ENCODE results near the gene CIB4.
A peak's percentile ranks its signal among the peaks of the same experiment; 100 is the strongest.

The CIB4 gene

DNA sequence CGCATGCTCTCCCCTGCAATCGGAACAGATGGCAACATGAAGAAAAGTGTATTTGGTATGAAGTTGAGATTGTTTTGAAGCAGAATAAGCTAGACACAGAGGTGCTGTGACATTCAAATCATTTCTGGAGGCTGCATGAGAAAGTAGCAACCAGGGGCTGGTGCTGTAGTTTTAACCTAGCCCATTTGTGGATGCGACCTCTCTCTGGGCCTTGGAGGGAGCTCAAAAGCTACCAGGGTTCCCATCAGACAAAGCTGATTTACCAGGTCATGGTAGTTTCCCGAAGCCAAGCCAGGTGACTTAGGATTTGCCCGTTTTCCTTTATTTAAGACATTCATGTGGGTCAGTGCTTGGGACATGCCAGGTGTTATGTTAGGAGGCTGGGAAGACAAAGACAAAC lies 77.5 kb downstream of the CIB4 start:
- in situ Hi-C loops (cut with HindIII; ENCODE audit: low pct_ligation_motif_present, low sequenced_read_pairs), result no loop called here
- Histone ChIP-seq H3K36me3 (replicated peaks) (no peaks in the 10 kb centered on the region), H3K27me3 (replicated peaks) (peaks cover 81% of the 10 kb centered on the region), H3K27ac (no peak overlapping the region), H3K4me3 (ENCODE audit: low read depth, low read length) (no peak overlapping the region)
- DNase-seq, result no peak
- TF ChIP-seq, protein P1, sequence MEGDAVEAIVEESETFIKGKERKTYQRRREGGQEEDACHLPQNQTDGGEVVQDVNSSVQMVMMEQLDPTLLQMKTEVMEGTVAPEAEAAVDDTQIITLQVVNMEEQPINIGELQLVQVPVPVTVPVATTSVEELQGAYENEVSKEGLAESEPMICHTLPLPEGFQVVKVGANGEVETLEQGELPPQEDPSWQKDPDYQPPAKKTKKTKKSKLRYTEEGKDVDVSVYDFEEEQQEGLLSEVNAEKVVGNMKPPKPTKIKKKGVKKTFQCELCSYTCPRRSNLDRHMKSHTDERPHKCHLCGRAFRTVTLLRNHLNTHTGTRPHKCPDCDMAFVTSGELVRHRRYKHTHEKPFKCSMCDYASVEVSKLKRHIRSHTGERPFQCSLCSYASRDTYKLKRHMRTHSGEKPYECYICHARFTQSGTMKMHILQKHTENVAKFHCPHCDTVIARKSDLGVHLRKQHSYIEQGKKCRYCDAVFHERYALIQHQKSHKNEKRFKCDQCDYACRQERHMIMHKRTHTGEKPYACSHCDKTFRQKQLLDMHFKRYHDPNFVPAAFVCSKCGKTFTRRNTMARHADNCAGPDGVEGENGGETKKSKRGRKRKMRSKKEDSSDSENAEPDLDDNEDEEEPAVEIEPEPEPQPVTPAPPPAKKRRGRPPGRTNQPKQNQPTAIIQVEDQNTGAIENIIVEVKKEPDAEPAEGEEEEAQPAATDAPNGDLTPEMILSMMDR (IDR thresholded peaks at IDR 0.05; ENCODE audit: low read depth, low read length, missing control alignments), result no peak

DNA sequence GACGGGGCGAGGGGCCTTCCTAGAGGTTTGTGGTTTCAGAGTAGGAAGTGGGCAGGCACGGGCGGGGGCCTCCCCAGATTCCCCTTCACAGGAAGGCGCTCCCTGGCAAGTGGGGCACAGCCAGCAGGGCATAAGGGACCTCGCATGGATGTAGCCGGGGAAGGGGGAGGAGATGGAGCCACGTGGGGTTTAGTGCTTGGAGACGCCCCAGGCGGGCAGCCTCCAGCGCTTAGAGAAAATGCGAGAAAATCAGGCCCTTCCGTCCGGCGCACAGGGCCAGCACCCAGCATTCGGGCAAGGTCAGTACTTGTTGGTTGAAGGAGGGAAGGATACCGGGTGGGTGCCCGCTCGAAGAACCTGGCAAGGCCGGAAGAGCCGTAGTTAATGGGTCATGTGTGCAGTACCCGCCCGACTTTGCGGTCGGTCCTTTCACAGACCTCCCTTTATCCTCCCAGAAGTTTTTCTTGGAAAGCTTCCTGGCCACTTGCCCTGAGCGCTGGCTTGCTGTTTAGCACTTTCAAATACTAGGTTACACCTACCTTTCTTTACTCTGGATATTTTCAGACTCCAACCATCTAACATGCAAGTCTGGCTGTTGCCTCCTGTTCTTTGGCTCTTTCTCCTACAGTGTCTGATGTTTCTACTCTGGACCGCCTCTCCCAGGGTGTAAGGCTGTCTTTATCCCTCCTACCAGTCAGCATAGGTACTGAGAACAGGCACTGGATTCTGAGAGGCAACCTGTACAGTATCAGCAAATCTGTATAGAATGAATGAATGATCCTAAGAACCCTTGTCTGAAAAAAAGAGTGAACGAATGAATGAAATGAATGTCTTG lies 78.1 kb downstream of the CIB4 start:
- Histone ChIP-seq H3K27me3 (replicated peaks) (peaks cover 87% of the 10 kb centered on the region), H3K4me3 (ENCODE audit: low read depth, low read length) (peak overlapping the region; percentile 29), H3K36me3 (replicated peaks) (no peaks in the 10 kb centered on the region), H3K27ac (no peak overlapping the region)
- in situ Hi-C loops (cut with HindIII; ENCODE audit: low pct_ligation_motif_present, low sequenced_read_pairs), result no loop called here
- DNase-seq, result no peak
- TF ChIP-seq, protein P1 (IDR thresholded peaks at IDR 0.05; ENCODE audit: low read depth, low read length, missing control alignments), result no peak

DNA sequence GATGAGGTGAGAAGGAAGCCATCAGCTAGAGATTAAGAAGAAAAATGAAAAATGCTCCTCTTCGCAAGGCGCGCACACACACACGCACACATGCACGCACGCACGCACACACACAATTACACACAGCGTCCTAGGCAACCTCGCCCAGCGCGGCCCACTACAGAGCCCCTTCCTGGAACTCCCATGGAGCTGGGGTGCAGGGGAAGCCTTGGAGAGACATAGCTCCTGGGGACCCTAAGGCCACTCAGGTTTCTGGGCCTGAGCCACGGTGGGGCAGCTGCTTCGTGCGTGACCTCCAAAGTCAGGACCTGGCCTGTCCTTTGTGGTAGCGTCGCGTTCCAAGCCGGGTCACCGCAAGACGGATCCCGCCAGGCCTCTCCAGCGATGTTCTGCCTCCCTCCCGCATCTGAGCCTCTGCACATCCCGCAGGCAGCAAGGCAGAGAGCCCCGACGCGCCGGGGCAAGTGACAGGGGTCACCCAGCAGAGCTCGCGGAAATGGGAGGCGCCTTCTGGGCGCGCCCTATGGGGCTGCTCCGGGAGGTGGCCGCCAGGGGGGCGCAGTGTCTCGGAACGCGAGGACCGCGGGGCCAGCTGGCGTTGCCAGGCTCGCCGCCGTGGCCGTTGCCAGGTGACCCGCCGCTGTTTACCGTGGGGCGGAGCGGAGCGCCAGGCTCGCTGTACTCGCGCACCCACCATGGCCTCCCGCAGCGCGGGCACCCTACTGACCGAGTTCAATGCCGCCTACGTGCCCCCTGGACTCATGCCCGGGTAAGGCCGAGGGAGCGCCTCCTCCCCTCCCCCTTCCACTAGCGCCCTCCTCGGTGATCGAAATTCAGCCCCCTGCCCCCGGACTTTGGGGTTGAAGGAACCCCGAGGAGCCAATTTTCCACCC lies 79.0 kb downstream of the CIB4 start:
- TF ChIP-seq, protein P1 (IDR thresholded peaks at IDR 0.05; ENCODE audit: low read depth, low read length, missing control alignments), result peak; percentile 37
- Histone ChIP-seq H3K27me3 (replicated peaks) (peaks cover 80% of the 10 kb centered on the region), H3K27ac (no peak overlapping the region), H3K4me3 (ENCODE audit: low read depth, low read length) (peak overlapping the region; percentile 29), H3K36me3 (replicated peaks) (no peaks in the 10 kb centered on the region)
- in situ Hi-C loops (cut with HindIII; ENCODE audit: low pct_ligation_motif_present, low sequenced_read_pairs), result no loop called here
- DNase-seq, result no peak

DNA sequence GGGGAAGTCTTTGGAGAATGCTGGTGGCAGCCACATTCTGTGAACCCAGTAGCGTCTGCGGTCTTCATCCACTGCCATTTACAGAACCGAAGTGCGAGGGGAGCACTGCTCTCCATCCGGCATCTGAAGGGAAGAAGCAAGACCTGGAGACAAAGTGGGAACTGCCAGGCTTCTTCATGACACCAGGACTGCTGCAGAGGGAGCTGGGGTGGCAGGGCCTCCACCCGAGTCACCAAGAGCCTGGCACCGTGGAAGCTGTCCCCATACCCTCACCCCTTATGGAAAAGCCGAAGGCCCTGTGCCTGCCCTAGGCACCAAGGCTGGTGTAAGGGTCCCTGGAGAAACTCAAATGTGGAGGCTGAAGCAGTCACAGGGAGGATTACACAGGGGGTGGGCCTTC lies 79.8 kb downstream of the CIB4 start:
- no peak overlapping the region for H3K27ac ChIP-seq
- TF ChIP-seq, protein P1 (IDR thresholded peaks at IDR 0.05; ENCODE audit: low read depth, low read length, missing control alignments), result no peak
- H3K36me3 ChIP-seq (replicated peaks), result no peaks in the 10 kb centered on the region
- DNase-seq, result no peak
- H3K27me3 ChIP-seq (replicated peaks), result peaks cover 79% of the 10 kb centered on the region
- in situ Hi-C loops (cut with HindIII; ENCODE audit: low pct_ligation_motif_present, low sequenced_read_pairs), result no loop called here
- no peak overlapping the region for H3K4me3 ChIP-seq (ENCODE audit: low read depth, low read length)

DNA sequence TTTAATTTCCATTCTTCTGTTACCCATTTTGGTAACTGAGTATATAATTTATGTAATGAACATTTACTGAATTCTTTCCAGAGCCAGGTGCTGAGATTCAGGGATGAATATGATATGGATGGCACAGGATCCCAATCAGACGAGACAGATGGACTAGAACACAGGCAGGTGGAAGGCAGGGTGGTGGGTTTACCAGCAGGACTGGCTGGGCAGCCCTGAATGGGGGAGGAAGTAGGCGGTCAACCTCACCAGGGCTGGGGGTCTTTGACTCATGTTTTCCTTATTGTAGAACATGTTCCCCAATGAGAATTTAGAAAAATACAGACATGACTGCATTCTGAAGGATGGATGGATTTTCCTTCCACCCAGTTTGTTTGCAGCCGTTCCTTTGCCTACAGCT lies 80.3 kb downstream of the CIB4 start:
- no peak for DNase-seq
- in situ Hi-C loops (cut with HindIII; ENCODE audit: low pct_ligation_motif_present, low sequenced_read_pairs), result no loop called here
- Histone ChIP-seq H3K4me3 (ENCODE audit: low read depth, low read length) (no peak overlapping the region), H3K27ac (no peak overlapping the region), H3K36me3 (replicated peaks) (no peaks in the 10 kb centered on the region), H3K27me3 (replicated peaks) (peaks cover 77% of the 10 kb centered on the region)
- TF ChIP-seq, protein P1 (IDR thresholded peaks at IDR 0.05; ENCODE audit: low read depth, low read length, missing control alignments), result no peak
